IPS-NIHi7 (cell line): ENCODE results near the gene STARD3.
A peak's percentile ranks its signal among the peaks of the same experiment; 100 is the strongest.
"Not testable (repeated sequence)": the region's sequence is repeated elsewhere in the genome, so short reads cannot be mapped to it uniquely, and the experiment has no call there.

ENCODE experiments used
- DNase-seq: peaks from one replicate; pipeline ENCODE4 v3.0.0; 2012; ENCODE audit warnings: mixed read lengths; ENCODE audit errors: extremely low spot score

The STARD3 gene

DNA sequence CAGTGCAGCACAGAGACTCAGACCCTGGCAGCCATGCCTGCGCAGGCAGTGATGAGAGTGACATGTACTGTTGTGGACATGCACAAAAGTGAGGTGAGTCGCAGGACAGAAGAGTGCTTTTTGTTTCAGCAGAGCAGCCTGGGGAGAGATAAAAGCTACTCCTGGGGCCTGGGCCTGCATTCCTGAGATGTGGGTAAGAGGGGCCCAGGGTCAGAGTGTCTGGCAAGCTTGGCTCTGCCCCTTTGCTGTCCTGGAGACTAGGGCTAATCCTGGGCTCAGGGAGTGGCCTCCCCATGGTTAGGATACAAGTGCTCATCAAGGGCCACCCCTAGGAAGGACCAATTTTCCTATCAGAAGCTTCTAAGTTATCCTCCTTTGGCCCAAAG lies 58.1 kb downstream of the STARD3 start:
- DNase-seq = no peak

DNA sequence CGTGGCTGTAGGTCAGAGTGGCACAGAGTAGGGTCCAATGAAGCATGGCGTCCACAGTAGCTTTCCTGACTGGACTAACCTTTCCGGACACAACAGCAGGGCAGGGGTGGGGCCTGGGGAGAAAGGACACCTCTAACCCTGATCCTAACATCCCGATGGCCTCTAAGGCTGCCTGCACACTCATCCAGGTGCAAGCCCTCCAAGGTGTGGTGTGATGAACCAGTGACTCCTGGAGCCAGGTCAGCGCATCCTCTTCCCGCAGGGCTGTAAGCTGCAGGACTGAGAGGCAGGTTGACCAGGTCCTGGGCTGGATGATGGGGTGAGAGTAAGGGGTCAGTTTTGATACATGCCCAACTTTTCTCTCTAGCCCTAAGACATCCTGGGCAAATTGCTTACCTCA lies 59.8 kb downstream of the STARD3 start:
- no peak for DNase-seq

DNA sequence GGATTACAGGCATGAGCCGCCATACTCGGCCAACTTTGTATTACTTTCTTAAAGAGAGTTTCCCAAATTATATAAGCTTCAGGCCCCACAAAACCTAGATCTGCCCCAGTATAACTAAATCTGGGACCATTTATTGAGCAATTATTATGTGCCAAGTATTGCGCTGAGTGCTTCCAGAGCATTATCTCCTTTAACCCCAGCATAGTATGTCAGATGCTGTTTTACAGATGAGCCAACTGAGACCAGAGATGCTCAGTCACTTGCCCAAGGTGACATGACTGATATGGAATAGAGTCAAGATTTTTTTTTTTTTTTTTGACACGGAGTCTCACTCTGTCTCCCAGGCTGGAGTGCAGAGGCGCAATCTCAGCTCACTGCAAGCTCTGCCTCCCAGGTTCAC lies 61.0 kb downstream of the STARD3 start:
- DNase-seq = no peak

DNA sequence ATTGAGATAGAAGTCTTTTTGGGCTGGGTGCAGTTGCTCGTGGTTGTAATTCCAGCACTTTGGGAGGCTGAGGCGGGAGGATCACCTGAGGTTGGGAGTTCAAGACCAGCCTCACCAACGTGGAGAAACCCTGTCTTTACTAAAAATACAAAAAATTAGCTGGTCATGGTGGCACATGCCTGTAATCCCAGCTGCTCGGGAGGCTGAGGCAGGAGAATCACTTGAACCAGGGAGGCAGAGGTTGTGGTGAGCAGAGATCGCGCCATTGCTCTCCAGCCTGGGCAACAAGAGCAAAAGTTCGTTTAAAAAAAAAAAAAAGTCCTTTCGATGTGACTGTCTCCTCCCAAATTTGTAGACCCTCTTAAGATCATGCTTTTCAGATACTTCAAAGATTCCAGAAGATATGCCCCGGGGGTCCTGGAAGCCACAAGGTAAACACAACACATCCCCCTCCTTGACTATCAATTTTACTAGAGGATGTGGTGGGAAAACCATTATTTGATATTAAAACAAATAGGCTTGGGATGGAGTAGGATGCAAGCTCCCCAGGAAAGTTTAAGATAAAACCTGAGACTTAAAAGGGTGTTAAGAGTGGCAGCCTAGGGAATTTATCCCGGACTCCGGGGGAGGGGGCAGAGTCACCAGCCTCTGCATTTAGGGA lies 62.3 kb downstream of the STARD3 start:
- not testable (repeated sequence) for DNase-seq

DNA sequence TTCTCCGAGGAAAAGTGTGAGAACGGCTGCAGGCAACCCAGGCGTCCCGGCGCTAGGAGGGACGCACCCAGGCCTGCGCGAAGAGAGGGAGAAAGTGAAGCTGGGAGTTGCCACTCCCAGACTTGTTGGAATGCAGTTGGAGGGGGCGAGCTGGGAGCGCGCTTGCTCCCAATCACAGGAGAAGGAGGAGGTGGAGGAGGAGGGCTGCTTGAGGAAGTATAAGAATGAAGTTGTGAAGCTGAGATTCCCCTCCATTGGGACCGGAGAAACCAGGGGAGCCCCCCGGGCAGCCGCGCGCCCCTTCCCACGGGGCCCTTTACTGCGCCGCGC lies 62.8 kb downstream of the STARD3 start, which contains the start of gene ERBB2:
TSS of gene ERBB2 (plus strand) at position 247 of the 330 bp plus-strand sequence. CDS start 175 bp downstream, outside the sequence.
- DNase-seq = peak; percentile 74

DNA sequence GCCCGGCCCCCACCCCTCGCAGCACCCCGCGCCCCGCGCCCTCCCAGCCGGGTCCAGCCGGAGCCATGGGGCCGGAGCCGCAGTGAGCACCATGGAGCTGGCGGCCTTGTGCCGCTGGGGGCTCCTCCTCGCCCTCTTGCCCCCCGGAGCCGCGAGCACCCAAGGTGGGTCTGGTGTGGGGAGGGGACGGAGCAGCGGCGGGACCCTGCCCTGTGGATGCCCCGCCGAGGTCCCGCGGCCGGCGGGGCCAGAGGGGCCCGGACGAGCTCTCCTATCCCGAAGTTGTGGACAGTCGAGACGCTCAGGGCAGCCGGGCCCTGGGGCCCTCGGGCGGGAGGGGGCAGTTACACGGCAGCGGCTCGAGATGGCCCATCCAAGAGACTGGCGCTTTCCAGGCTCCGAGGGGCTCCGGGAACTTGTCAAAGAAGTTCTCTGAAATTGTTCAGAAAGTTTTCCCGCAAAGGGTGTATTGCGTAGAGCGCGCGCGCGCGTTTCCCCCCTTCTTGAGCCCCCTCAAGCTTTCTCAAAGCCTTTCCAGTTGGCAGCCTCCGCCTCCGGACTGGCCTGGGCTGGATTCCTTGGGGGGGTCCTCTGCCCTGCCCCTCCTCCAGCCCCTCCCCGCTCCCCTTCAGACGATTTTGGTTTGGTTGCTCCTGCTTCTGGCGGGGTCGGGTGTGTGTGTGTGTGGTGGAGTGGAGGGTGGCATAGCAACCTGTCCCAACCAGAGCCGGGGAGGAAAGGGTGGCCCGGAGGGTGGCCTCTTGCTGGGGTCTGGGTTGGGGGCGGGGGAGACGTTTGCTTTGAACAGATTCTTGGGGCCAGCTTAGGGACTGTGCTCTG lies 63.4 kb downstream of the STARD3 start:
- no peak for DNase-seq

DNA sequence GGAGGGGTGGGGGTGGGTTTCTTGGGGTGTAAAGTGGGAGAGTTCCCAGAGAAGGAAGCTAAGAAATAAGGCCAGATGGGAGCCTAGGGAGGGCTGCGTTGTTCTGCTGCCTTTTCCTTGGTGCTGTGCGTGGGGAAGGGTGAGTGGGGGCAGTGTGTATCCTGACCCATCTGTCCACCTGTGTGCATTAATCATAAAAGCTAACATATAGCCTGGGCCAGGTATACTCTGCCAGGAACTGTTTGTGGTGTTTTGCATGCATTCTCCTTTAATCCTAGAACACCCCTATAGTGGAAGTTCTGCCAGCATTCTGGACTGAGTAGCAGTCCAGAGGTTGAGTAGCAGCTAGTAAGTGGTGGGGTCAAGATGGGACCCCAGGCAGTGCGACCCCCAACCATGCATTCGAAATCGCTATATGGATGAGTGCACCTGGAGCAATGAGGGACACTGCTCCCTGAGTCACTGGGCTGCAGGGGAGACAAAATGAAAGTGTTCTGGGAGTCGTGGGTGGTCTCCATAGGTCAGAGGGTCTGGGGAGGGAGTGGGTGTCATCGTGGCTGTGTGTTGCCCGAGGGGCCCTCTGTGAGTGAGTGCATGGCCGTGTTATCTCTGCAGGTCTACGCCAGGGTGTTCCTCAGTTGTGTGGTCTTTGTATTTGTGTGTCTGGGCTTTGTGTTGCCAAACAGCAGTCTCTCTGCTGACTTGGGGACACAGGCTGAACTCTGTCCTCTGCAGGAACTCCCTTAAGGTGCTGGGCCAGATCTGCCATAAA lies 64.3 kb downstream of the STARD3 start:
- no peak for DNase-seq

DNA sequence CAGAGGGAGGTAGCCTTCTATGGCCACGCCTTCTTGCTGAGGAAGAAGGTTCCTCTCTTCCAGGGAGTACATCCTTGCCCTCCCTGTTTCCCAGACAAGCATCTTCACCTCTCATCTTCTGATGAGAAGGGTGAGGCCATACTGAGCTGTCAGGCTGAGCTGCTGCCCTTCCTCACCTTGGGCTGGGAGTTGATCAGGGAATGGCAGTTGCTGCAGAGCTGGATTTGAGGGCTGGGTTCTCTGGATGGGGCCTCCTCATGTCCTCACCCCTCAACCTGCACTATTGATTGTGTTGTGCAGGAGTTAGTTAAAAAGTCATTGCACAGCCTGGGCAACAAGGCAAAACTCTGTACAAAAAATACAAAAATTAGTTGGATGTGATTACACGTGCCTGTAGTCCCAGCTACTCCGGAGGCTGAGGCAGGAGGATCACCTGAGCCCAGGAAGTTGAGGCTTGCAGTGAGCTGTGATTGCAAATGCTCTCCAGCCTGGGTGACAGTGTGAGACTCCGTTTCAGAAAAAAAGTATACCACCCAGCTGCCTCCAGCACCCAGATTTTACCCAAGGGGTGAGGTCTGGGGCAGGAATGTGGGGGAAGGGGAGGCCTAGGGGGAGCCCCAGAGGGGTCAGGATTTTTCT lies 65.0 kb downstream of the STARD3 start:
- DNase-seq = no peak

DNA sequence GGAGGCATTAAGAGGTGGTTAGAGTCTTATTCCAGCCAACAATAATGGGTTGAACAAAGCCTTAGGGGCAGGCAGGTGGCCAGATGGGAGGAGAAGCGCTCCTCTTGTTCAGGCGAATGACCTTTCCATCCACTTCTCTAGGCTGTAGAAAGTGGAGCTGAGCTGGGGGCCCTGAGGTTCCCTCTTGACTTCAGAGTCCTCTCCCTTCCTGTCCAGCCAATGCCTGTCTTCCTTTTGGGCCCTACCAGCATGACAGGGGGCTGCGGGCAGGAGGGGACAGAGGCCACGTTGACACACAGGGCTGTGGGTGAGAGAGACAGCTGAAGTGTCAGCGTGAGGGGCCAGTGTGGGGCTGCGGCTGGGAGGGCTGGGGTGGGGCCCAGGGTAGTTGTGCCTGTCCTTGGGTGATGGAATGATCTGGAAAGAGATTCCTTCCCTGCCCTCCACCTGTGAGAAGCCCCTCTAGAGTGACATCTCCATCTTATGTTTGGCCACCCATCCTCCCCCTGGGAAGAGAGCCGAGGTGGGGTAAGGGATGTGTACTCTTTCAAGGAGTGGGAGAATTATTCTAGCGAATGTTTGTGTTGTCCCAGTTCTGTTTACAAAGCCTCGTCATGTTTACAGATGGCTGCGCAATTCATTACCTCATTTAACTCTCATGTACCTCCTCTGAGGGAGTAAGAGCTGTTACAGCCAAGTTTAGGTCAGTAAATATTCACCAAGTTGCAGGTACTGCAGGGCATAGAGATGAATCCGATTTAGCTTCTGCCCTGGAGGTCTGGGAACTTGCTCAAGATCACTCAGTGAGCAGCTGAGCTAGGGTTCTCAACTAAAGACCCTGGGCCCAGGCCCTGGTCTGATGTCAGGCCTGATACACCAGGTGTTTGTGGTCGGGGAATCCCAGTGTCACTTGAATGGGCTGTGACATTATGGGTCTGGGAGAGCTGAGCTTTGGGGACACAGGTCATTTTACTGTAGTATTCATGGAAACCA lies 66.3 kb downstream of the STARD3 start:
- no peak for DNase-seq

DNA sequence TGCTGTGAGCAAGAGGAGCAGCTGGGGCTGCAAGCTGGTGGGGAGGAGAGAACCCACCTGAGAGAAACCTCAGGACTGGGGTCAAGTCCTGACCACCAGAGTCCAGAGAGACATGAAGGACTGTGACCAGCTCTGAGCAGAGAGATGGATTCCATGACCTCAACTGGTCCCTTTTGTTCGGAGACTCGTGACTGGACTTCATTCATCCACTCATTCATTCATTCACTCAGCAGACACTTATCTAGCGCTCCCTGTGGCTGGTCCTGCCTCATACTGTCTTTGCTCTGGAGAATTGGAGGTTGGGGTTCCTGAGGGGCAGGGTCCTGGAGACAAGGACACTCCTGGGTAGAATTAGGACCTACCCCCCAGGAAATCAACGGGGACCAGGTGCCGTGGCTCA lies 67.0 kb downstream of the STARD3 start:
- no peak for DNase-seq

DNA sequence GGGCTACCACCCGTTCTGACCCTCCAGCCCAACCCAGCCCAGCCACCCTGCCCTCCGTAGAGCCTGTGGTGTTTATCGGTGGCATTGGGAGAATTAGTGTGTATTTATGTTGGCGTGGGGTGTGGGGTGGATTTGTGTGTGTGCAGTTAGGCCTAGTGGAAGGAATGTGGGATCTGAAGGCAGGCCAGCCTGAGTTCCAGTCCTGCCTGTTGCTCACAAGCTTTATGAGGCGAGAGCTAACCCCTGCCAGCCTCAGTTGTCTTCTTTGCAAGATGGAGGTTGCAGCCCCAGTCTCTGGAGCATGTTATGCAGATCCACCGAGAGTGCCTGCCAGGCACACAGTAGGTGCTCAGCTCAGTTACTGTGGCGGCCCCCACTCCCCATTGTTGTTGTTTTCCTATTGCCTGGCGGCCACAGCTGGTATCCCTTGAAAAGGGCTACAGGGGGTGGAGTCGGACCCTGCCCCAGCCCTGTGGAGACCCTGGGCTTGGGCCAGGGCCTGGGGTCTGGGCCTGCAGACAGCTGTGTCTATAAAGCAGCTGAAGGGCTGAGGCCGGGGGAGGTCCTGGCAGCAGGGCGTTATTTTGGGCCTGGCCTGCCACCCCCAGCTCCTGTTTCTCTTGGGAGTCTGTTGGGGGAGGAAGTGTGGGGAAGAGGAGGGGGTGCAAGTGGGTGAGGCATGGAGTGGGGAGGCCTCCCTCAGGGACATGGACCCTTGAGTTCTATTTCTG lies 68.0 kb downstream of the STARD3 start:
- DNase-seq = peak; percentile 51

DNA sequence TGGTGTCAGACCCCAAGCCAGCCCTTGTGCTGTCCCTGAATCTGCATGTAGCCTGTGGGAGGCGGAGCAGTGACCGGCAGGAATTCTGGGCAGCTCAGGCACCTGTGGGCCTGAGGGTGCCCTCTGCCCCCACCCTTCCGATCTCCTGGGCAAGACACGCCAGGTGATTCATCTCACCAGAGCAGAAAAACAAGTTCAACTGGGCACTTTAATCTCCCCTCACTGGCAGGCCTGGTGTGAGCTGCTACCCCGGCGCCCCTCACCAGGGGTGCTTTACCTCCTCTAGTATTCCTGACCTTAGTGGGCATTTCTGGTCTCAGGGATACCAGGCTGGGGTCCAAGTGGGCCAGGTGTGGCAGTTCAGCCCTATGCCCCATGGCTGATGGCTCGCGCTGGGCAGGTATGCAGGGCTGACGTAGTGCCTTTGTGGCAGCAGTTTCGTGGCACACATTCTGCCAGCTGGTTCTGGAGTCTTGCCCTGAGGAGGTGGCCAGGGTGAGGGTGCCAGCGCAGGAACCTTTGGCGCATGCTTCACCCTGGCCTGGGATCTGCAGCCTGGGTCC lies 68.9 kb downstream of the STARD3 start:
- no peak for DNase-seq

DNA sequence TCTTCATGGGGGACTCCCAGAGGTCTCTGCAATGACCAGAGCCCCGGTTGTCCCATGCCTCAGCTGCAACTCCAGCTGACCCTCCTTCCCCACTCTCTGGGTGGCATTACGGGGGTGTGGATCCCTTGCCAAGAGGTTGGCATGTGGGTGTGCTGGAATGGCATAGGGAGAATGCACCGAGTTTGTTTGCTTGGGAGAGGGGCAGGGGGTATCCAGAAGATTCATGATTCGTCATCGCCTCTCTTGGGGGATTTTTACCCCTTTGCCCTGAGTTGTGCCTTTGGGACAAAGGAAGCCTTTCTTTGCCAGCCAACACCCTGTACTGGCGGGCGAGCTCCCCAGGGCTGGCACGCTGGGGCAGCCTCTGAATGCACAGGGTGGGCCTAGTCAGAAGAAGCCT lies 69.4 kb downstream of the STARD3 start:
- no peak for DNase-seq

DNA sequence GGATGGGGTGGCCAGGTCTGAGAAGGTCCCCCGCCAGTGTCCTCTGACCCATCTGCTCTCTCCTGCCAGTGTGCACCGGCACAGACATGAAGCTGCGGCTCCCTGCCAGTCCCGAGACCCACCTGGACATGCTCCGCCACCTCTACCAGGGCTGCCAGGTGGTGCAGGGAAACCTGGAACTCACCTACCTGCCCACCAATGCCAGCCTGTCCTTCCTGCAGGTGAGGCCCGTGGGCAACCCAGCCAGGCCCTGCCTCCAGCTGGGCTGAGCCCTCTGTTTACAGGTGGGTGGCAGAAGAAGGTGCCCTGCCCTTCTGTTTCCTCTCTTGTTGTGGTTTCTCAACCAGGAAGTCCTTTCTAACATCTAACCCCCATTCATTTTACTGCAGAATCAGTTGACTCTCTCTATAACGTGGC lies 70.0 kb downstream of the STARD3 start:
- no peak for DNase-seq

DNA sequence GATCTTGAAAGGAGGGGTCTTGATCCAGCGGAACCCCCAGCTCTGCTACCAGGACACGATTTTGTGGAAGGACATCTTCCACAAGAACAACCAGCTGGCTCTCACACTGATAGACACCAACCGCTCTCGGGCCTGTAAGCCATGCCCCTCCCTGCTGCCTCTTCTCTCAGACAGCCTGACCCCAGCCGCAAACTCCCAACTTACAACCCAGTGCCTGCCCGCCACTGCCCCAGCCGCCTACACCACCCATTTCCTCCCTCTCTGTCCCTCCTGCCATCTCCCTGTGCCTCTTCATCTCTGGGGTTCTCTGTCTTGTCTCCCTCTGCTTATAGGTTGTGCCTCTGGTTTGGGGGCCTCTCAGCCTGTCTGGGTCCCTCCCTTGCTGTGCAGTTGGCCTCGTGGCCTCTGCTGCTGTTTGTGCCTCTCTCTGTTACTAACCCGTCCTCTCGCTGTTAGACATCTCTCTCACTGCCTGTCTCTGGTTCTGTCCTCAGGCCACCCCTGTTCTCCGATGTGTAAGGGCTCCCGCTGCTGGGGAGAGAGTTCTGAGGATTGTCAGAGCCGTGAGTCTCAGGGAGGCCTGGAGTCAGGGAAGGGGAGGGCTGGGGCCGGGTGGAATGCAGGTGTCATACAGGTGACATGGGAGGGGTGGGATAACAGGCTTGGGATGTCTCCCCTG lies 72.5 kb downstream of the STARD3 start:
- no peak for DNase-seq

DNA sequence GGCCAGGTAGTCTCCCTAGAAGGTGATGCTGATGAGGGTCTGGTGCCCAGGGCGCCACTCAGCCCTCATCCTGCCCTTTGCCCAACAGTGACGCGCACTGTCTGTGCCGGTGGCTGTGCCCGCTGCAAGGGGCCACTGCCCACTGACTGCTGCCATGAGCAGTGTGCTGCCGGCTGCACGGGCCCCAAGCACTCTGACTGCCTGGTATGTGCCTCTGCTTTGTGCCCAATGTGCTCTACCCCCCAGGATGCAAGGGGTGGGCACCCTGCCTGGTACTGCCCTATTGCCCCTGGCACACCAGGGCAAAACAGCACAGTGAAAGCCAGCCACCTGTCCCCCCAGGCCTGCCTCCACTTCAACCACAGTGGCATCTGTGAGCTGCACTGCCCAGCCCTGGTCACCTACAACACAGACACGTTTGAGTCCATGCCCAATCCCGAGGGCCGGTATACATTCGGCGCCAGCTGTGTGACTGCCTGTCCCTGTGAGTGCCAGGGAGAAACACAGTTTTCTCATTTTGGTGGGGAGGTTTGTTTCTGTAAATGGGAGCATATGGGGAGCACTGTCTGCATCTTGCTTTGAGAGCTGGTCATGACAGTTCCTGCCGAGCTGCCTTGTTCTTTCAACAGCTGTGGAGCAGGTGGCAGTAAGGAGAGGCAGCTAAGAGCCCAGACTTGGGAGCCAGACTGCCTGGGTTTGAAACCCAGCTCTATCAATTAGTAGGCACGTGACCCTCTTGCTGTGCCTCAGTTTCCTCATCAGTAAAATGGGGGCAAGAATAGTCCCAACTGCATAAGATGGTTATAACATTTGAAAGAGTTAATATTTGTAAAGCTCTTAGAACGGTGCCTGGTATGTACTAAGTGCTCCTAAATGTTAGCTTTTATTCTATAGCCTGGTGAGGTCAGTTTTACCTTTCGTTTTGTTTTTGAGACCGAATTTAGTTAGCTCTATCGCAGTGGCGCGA lies 73.3 kb downstream of the STARD3 start:
- no peak for DNase-seq

DNA sequence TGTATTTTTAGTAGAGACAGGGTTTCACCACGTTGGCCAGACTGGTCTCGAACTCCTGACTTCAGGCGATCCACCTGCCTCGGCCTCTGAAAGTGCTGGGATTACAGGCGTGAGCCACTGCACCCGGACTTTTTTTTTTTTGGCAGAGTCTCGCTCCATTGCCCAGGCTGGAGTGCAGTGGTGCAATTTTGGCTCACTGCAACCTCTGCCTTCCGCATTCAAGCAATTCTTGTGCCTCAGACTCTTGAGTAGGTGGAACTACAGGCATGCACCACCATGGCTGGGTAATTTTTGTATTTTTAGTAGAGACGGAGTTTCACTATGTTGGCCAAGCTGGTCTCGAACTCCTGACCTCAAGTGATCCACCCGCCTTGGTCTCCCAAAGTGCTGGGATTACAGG lies 74.1 kb downstream of the STARD3 start:
- not testable (repeated sequence) for DNase-seq

DNA sequence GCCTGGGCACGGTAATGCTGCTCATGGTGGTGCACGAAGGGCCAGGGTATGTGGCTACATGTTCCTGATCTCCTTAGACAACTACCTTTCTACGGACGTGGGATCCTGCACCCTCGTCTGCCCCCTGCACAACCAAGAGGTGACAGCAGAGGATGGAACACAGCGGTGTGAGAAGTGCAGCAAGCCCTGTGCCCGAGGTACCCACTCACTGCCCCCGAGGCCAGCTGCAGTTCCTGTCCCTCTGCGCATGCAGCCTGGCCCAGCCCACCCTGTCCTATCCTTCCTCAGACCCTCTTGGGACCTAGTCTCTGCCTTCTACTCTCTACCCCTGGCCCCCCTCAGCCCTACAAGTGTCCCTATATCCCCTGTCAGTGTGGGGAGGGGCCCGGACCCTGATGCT lies 74.9 kb downstream of the STARD3 start:
- no peak for DNase-seq
